Panc1 (cell line): ENCODE measurements around the gene TBC1D25. TPM values are rescaled to one million over a fixed set of nuclear protein-coding genes. Genes with fewer than 3 reads are reported as not detected.

Source experiments
- ATAC-seq: fragments of 200-7000 bp; cut with Tn5 transposase; 2 replicates; pipeline ENCODE4 v1.9.1; 2020; ENCODE audit warnings: mild to moderate bottlenecking, moderate library complexity
- BruUV-seq: library from RNA; stranded (reverse); fragments of 400-500 nt; replicated peaks from 2 replicates; lab custom pipeline; 2021; lab: Mats Ljungman, UMichigan
- CTCF ChIA-PET: fragments of 300-600 bp; sonication (Branson Sonifier 250); formaldehyde crosslinking; loops from one replicate; lab custom pipeline; 2022; ENCODE audit warnings: antibody characterized with exemption; lab: Charles Lee
- POLR2A ChIA-PET: fragments of 300-600 bp; sonication (Branson Sonifier 250); formaldehyde crosslinking; loops from one replicate; lab custom pipeline; 2022; ENCODE audit warnings: antibody characterized with exemption; lab: Charles Lee
- DNase-seq: peaks from one replicate; pipeline ENCODE4 v3.0.0-alpha.2; 2010; ENCODE audit warnings: low read depth, low spot score
- H3K27ac ChIP-seq: 2 replicates; pipeline ENCODE4 v1.5.1; 2011; ENCODE audit warnings: mild to moderate bottlenecking, low read length, inconsistent platforms
- H3K27me3 ChIP-seq: fragments of 200-500 bp; sonication (Bioruptor generic); 2 replicates; pipeline ENCODE4 v1.6.0; 2014; ENCODE audit warnings: low read length, inconsistent platforms; ENCODE audit not compliant: control insufficient read depth, insufficient read depth
- H3K36me3 ChIP-seq: fragments of 200-500 bp; sonication (Bioruptor generic); 2 replicates; pipeline ENCODE4 v1.5.1; 2014; ENCODE audit warnings: inconsistent platforms, mild to moderate bottlenecking, low read length, moderate library complexity; ENCODE audit not compliant: control insufficient read depth, insufficient read depth
- H3K4me1 ChIP-seq: 2 replicates; pipeline ENCODE4 v1.5.1; 2011; ENCODE audit warnings: inconsistent platforms, mild to moderate bottlenecking, low read length, moderate library complexity; ENCODE audit not compliant: control insufficient read depth, insufficient read depth
- H3K4me3 ChIP-seq, 2 experiments: 2 replicates each; pipeline ENCODE4 v1.5.1; 2011 to 2012; ENCODE audit warnings: low read depth in 2 of 2, low read length in 2 of 2, mild to moderate bottlenecking in 2 of 2, inconsistent platforms in 1 of 2, moderate library complexity in 1 of 2
- H3K9me3 ChIP-seq: fragments of 200-500 bp; sonication (Bioruptor generic); 2 replicates; pipeline ENCODE4 v1.5.1; 2014; ENCODE audit warnings: low read depth, mild to moderate bottlenecking, inconsistent platforms, low read length, moderate library complexity; ENCODE audit not compliant: control insufficient read depth, insufficient read depth
- POLR2AphosphoS5 ChIP-seq: IDR thresholded peaks from 2 replicates; pipeline ENCODE4 v1.6.1; 2012; ENCODE audit warnings: mild to moderate bottlenecking, low read depth, low read length, moderate library complexity
- SIN3A ChIP-seq: IDR thresholded peaks from 2 replicates; pipeline ENCODE4 v1.6.1; 2012; ENCODE audit warnings: low read depth, mild to moderate bottlenecking, low read length, moderate library complexity, borderline replicate concordance; ENCODE audit not compliant: insufficient read depth
- TCF7L2 ChIP-seq: IDR thresholded peaks from 2 replicates; pipeline ENCODE4 v1.6.1; 2011; ENCODE audit warnings: mild to moderate bottlenecking, low read depth, low read length, inconsistent platforms
- in situ Hi-C: cut with HindIII; loops from 2 replicates; pipeline ENCODE4 v1.10.0; 2016; ENCODE audit warnings: low sequenced_read_pairs, low pct_unique_long_range_greater_than_20kb
- intact Hi-C: fragments of 100-400 bp; cut with micrococcal nuclease; formaldehyde crosslinking; loops from one replicate; pipeline ENCODE4 v1.10.0; 2022; ENCODE audit not compliant: unreplicated experiment
- total RNA-seq: library from RNA; stranded (reverse); gene quantifications from one replicate; pipeline ENCODE4 v1.2.1, GENCODE V29; 2021; ENCODE audit not compliant: unreplicated experiment
- TF ChIP-seq, protein P1 (sequence below), 2 experiments: IDR thresholded peaks; 2 replicates each; pipeline ENCODE4 v1.6.1; 2011 to 2012; ENCODE audit warnings: low read depth in 2 of 2, control low read depth in 1 of 2, low read length in 1 of 2, mild to moderate bottlenecking in 1 of 2, moderate library complexity in 1 of 2; ENCODE audit not compliant: insufficient read depth in 1 of 2
- TF ChIP-seq, protein P2 (sequence below): fragments of 450-650 bp; IDR thresholded peaks from 2 replicates; pipeline ENCODE4 v1.5.1; 2017; ENCODE audit warnings: mild to moderate bottlenecking

The TBC1D25 gene
- total RNA-seq, 1 experiment from 2014 or later, result 29.4 TPM

DNA sequence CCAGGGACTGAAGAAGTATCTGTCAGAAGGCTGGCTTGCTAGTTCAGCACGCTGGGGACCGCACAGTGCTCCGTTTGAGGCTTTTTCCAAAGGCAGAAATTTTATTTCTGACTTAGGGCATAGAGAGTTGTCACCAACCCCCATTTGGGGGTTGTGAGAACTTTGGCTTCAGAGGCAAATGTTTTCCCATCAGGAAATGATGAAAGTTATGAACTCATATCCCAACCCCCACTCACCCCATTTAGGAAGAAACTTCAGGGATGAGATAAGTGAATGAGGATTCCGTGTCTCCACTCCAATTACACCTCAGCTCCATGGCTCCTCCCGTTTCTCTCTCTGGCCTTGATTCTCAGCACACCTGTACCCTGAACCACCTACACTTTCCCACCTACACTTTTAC, 53.5 kb downstream of the TBC1D25 start:
- intact Hi-C loops (no loop called here), in situ Hi-C loops (no loop called here)
- POLR2A ChIA-PET, result no interaction called here
- no peak for DNase-seq
- CTCF ChIA-PET, result no interaction called here
- no peak overlapping the region for H3K27ac ChIP-seq
- no TSS peak for BruUV-seq
- no peaks in the 10 kb centered on the region for H3K27me3 ChIP-seq
- H3K36me3 ChIP-seq, result no peaks in the 10 kb centered on the region
- H3K4me1 ChIP-seq, result peaks cover 3% of the 10 kb centered on the region
- no peaks in the 10 kb centered on the region for H3K9me3 ChIP-seq
- TF ChIP-seq, protein P1, sequence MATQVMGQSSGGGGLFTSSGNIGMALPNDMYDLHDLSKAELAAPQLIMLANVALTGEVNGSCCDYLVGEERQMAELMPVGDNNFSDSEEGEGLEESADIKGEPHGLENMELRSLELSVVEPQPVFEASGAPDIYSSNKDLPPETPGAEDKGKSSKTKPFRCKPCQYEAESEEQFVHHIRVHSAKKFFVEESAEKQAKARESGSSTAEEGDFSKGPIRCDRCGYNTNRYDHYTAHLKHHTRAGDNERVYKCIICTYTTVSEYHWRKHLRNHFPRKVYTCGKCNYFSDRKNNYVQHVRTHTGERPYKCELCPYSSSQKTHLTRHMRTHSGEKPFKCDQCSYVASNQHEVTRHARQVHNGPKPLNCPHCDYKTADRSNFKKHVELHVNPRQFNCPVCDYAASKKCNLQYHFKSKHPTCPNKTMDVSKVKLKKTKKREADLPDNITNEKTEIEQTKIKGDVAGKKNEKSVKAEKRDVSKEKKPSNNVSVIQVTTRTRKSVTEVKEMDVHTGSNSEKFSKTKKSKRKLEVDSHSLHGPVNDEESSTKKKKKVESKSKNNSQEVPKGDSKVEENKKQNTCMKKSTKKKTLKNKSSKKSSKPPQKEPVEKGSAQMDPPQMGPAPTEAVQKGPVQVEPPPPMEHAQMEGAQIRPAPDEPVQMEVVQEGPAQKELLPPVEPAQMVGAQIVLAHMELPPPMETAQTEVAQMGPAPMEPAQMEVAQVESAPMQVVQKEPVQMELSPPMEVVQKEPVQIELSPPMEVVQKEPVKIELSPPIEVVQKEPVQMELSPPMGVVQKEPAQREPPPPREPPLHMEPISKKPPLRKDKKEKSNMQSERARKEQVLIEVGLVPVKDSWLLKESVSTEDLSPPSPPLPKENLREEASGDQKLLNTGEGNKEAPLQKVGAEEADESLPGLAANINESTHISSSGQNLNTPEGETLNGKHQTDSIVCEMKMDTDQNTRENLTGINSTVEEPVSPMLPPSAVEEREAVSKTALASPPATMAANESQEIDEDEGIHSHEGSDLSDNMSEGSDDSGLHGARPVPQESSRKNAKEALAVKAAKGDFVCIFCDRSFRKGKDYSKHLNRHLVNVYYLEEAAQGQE (IDR thresholded peaks at IDR 0.05; ENCODE audit: insufficient read depth in 1 of 2, low read depth in 2 of 2, low read length in 1 of 2), result no peak
- H3K4me3 ChIP-seq, result no peak overlapping the region
- no peak for ATAC-seq

GRCh38 chrX:48595929-48596328, 56.4 kb downstream of the TBC1D25 start:
- H3K9me3 ChIP-seq, result no peaks in the 10 kb centered on the region

More at GRCh38 chrX:48595929-48596328, 56.4 kb downstream of the TBC1D25 start:
- POLR2A ChIA-PET, result interaction anchor here (0.6 kb wide), 2 partner anchors 14 to 29 kb away, joined by 3 to 8 read pairs; no protein-coding TSS in a partner anchor
- in situ Hi-C loops, result no loop called here
- intact Hi-C loops, result no loop called here
- no peak overlapping the region for H3K27ac ChIP-seq
- no peak for TF ChIP-seq TCF7L2
- no peak for TF ChIP-seq POLR2AphosphoS5
- TF ChIP-seq, protein P1 (IDR thresholded peaks at IDR 0.05; ENCODE audit: insufficient read depth in 1 of 2, low read depth in 2 of 2, low read length in 1 of 2), result no peak
- TF ChIP-seq SIN3A, result no peak
- TF ChIP-seq, protein P2, sequence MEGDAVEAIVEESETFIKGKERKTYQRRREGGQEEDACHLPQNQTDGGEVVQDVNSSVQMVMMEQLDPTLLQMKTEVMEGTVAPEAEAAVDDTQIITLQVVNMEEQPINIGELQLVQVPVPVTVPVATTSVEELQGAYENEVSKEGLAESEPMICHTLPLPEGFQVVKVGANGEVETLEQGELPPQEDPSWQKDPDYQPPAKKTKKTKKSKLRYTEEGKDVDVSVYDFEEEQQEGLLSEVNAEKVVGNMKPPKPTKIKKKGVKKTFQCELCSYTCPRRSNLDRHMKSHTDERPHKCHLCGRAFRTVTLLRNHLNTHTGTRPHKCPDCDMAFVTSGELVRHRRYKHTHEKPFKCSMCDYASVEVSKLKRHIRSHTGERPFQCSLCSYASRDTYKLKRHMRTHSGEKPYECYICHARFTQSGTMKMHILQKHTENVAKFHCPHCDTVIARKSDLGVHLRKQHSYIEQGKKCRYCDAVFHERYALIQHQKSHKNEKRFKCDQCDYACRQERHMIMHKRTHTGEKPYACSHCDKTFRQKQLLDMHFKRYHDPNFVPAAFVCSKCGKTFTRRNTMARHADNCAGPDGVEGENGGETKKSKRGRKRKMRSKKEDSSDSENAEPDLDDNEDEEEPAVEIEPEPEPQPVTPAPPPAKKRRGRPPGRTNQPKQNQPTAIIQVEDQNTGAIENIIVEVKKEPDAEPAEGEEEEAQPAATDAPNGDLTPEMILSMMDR, result no peak
- H3K36me3 ChIP-seq, result peaks cover 2% of the 10 kb centered on the region; the same call in 1 of the 2 replicates
- ATAC-seq (no peak), DNase-seq (no peak)
- H3K4me3 ChIP-seq, result no peak overlapping the region
- no peaks in the 10 kb centered on the region for H3K27me3 ChIP-seq
- H3K4me1 ChIP-seq, result peaks cover 3% of the 10 kb centered on the region
- CTCF ChIA-PET, result interaction anchor here (0.8 kb wide), 1 partner anchor 295 kb away, joined by 6 read pairs; no protein-coding TSS in a partner anchor
- BruUV-seq, result no TSS peak
